GM21529 (cell line): ENCODE measurements around the gene TTC21B.
A peak's percentile ranks its signal among the peaks of the same experiment; 100 is the strongest.

ENCODE experiments used
- ATAC-seq: cut with Tn5 transposase; IDR thresholded peaks from one replicate; pipeline ENCODE4 v1.9.1; 2021; ENCODE audit not compliant: unreplicated experiment

The TTC21B gene

GRCh38 chr2:165840333-165840958 lies 113.1 kb downstream of the TTC21B start:
- no peak for ATAC-seq

GRCh38 chr2:165839610-165840009 lies 114.0 kb downstream of the TTC21B start:
- ATAC-seq: no peak

GRCh38 chr2:165837122-165837521 lies 116.5 kb downstream of the TTC21B start:
- no peak for ATAC-seq

- ATAC-seq: no peak
These were observed 118.2 kb downstream of the TTC21B start for GRCh38 chr2:165835363-165835762.

GRCh38 chr2:165833156-165833555 lies 120.4 kb downstream of the TTC21B start:
- no peak for ATAC-seq

- ATAC-seq: no peak
These were observed 125.7 kb downstream of the TTC21B start for GRCh38 chr2:165827921-165828276.

GRCh38 chr2:165827016-165827920 lies 126.3 kb downstream of the TTC21B start:
- ATAC-seq: peak; percentile 79

GRCh38 chr2:165825041-165825440 lies 128.5 kb downstream of the TTC21B start:
- ATAC-seq: no peak
